ENCODE measurements around the gene TAF11L14. TPM values are rescaled to one million over a fixed set of nuclear protein-coding genes. Genes with fewer than 3 reads are reported as not detected.

The TAF11L14 gene
- total RNA-seq, 1 experiment from 2014 or later: not detected

DNA sequence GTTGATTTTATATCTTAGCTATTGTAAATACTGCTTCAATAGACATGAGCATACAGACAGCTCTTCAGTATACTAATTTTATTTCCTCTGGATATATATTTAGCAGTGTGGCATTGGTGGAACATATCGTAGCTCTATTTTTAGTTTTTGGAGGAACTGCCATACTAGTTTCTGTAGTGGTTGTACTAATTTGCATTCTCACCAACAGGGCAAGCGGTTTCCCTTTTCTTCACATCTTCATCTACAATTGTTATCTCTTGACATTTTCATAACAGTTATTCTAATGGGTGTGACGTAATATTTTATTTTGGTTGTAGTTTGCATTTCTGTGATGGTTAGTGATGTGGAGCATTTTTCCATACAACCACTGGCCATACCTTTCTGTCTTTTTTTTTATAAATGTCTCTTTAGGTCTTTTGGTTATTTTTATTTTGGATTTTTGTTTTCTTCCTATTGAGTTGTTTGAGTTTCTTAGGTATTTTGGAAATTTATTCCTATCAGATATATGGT is 32.5 kb downstream of the TAF11L14 start:
- no peak overlapping the region for H3K9ac ChIP-seq (ENCODE audit: low read length)
- no peak for TF ChIP-seq SP1 (IDR thresholded peaks at IDR 0.05; ENCODE audit: low read depth)
- TF ChIP-seq, protein P1, sequence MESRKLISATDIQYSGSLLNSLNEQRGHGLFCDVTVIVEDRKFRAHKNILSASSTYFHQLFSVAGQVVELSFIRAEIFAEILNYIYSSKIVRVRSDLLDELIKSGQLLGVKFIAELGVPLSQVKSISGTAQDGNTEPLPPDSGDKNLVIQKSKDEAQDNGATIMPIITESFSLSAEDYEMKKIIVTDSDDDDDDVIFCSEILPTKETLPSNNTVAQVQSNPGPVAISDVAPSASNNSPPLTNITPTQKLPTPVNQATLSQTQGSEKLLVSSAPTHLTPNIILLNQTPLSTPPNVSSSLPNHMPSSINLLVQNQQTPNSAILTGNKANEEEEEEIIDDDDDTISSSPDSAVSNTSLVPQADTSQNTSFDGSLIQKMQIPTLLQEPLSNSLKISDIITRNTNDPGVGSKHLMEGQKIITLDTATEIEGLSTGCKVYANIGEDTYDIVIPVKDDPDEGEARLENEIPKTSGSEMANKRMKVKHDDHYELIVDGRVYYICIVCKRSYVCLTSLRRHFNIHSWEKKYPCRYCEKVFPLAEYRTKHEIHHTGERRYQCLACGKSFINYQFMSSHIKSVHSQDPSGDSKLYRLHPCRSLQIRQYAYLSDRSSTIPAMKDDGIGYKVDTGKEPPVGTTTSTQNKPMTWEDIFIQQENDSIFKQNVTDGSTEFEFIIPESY (IDR thresholded peaks at IDR 0.05; ENCODE audit: extremely low read depth, insufficient replicate concordance, low read length): no peak
- TF ChIP-seq EGR1 (IDR thresholded peaks at IDR 0.05; ENCODE audit: low read depth): no peak
- no peak for TF ChIP-seq EZH2phosphoT487 (IDR thresholded peaks at IDR 0.05; ENCODE audit: borderline replicate concordance)
- no peak for TF ChIP-seq ZFX (IDR thresholded peaks at IDR 0.05)
- no peak for TF ChIP-seq JUND (IDR thresholded peaks at IDR 0.05)
- TF ChIP-seq CBX3 (IDR thresholded peaks at IDR 0.05; ENCODE audit: low read depth): no peak
- no peak for TF ChIP-seq POLR2A (IDR thresholded peaks at IDR 0.05; ENCODE audit: borderline replicate concordance, extremely low read depth, insufficient read depth, insufficient read length)
- TF ChIP-seq EZH2 (IDR thresholded peaks at IDR 0.05): no peak
- TF ChIP-seq YY1 (IDR thresholded peaks at IDR 0.05; ENCODE audit: extremely low read depth, insufficient replicate concordance, low read depth, low read length): no peak
- no peak for TF ChIP-seq TCF7L2 (IDR thresholded peaks at IDR 0.05; ENCODE audit: borderline replicate concordance, extremely low read depth, insufficient read depth, insufficient read length)
- H3K9me3 ChIP-seq (ENCODE audit: control insufficient read depth in 1 of 2, insufficient read depth in 1 of 2, low read depth in 1 of 2, low read length in 2 of 2): peaks cover 0 to 14% of the 10 kb centered on the region in 2 experiments; a peak in 2 of 4 replicates
- ChIA-PET CTCF (no interaction called here), POLR2A (no interaction called here), RAD21 (ENCODE audit: low non-redundant PET in 1 of 2, low total read pairs in 2 of 2, uncharacterized antibody in 2 of 2, unreplicated experiment in 2 of 2) (no interaction called here)
- no peak overlapping the region for H3K4me3 ChIP-seq (replicated peaks in 1 of 2; ENCODE audit: low read depth in 1 of 2, low read length in 2 of 2)
- no peak for ATAC-seq
- H3K27ac ChIP-seq (ENCODE audit: low read depth, low read length): no peak overlapping the region
- H2AFZ ChIP-seq (ENCODE audit: low read depth, low read length, poor library complexity, severe bottlenecking): no peak overlapping the region
- no peak overlapping the region for H3K4me2 ChIP-seq (ENCODE audit: low read length)
- DNase-seq (ENCODE audit: low read depth, low spot score): no peak
- BruUV-seq (replicated peaks): no TSS peak
- intact Hi-C loops (cut with micrococcal nuclease): no loop called here
- no peaks in the 10 kb centered on the region for H3K27me3 ChIP-seq (ENCODE audit: insufficient read depth, low read length)
- H3K36me3 ChIP-seq (ENCODE audit: control insufficient read depth in 1 of 2, insufficient read depth in 2 of 2, low read length in 2 of 2): no peaks in the 10 kb centered on the region
- H4K20me1 ChIP-seq (ENCODE audit: insufficient read depth): no peaks in the 10 kb centered on the region
- no peaks in the 10 kb centered on the region for H3K4me1 ChIP-seq (ENCODE audit: control insufficient read depth in 1 of 2, insufficient read depth in 2 of 2, low read length in 2 of 2)
- no peaks in the 10 kb centered on the region for H3K79me2 ChIP-seq (ENCODE audit: insufficient read depth, low read length)
- H3K9me2 ChIP-seq (ENCODE audit: insufficient read depth): no peaks in the 10 kb centered on the region
